K562 (cell line): ENCODE results near the gene FHIT. TPM values are rescaled to one million over a fixed set of nuclear protein-coding genes. Genes with fewer than 3 reads are reported as not detected.

Source experiments
- ATAC-seq: fragments of 200-7000 bp; cut with Tn5 transposase; 3 replicates; pipeline ENCODE4 v1.9.1; 2020; ENCODE audit warnings: moderate library complexity
- BruUV-seq: library from RNA; stranded (reverse); fragments of 400-500 nt; replicated peaks from 2 replicates; lab custom pipeline; 2021; lab: Mats Ljungman, UMichigan
- CTCF ChIA-PET: fragments of 300-600 bp; formaldehyde crosslinking; extraction: SDS; loops from one replicate; lab custom pipeline; 2021; ENCODE audit warnings: low intra/inter-chr PET ratio; lab: Yijun Ruan, JAX
- POLR2A ChIA-PET: fragments of 300-600, 350-650 bp; sonication (Branson Sonifier 250); formaldehyde crosslinking; extraction: SDS; loops from one replicate; lab custom pipeline; 2021; ENCODE audit warnings: antibody characterized with exemption, inconsistent platforms; lab: Yijun Ruan, JAX
- DNase-seq, 4 experiments: peaks; one replicate each; pipeline versions ENCODE4 v3.0.0 to v3.0.0-alpha.2; 2011 to 2018; ENCODE audit warnings: low spot score in 3 of 4, mixed read lengths in 3 of 4; ENCODE audit errors: extremely low read depth in 1 of 4
- FAIRE-seq: peaks from 2 replicates; lab custom pipeline; 2011; peaks lifted over from hg19 to GRCh38; lab: Jason Lieb, UNC
- H2AFZ ChIP-seq: 2 replicates; pipeline ENCODE4 v1.6.0; 2011; ENCODE audit warnings: low read depth, low read length, control low read depth, inconsistent platforms
- H3K27ac ChIP-seq: fragments of 200-600 bp; 3 replicates; pipeline ENCODE4 v1.8.0; 2011; ENCODE audit warnings: low read depth, mild to moderate bottlenecking, control low read depth, inconsistent platforms, low read length, moderate library complexity, mixed read lengths; ENCODE audit errors: extremely low read depth
- H3K27me3 ChIP-seq, 2 experiments: fragments of 300-600 bp in 1 of 2; 2 replicates in 1 of 2; 3 replicates in 1 of 2; pipeline versions ENCODE4 v1.6.0 to v1.8.0; 2011; ENCODE audit warnings: inconsistent platforms in 2 of 2, low read length in 2 of 2, mild to moderate bottlenecking in 1 of 2, mixed read lengths in 1 of 2, moderate library complexity in 1 of 2; ENCODE audit not compliant: control insufficient read depth in 2 of 2, insufficient read depth in 2 of 2
- H3K36me3 ChIP-seq: fragments of 300-600 bp; 3 replicates; pipeline ENCODE4 v1.8.0; 2011; ENCODE audit warnings: mild to moderate bottlenecking, low read length, inconsistent platforms; ENCODE audit not compliant: control insufficient read depth, insufficient read depth
- H3K4me1 ChIP-seq, 2 experiments: fragments of 200-600 bp in 1 of 2; replicated peaks in 1 of 2; 2 replicates in 1 of 2; 3 replicates in 1 of 2; pipeline versions ENCODE4 v1.5.1 to v1.8.0; 2011; ENCODE audit warnings: inconsistent platforms in 2 of 2, low read length in 2 of 2, mild to moderate bottlenecking in 1 of 2, mixed read lengths in 1 of 2, moderate library complexity in 1 of 2; ENCODE audit not compliant: control insufficient read depth in 2 of 2, insufficient read depth in 2 of 2
- H3K4me2 ChIP-seq: 2 replicates; pipeline ENCODE4 v1.6.1; 2011; ENCODE audit warnings: low read length, control low read depth, inconsistent platforms, mixed read lengths; ENCODE audit not compliant: insufficient read depth
- H3K4me3 ChIP-seq: fragments of 200-600 bp; sonication (generic), shearing (Covaris generic); 2 replicates; pipeline ENCODE4 v1.5.1; 2016; ENCODE audit warnings: control low read depth, inconsistent platforms
- H3K79me2 ChIP-seq: fragments of 200-600 bp; 3 replicates; pipeline ENCODE4 v1.8.0; 2011; ENCODE audit warnings: low read length, inconsistent platforms; ENCODE audit not compliant: control insufficient read depth, insufficient read depth
- H3K9ac ChIP-seq, 2 experiments: 2 replicates each; pipeline versions ENCODE4 v1.6.0 to v1.6.1; 2011; ENCODE audit warnings: low read depth in 2 of 2, low read length in 2 of 2, control low read depth in 1 of 2, inconsistent platforms in 1 of 2, mild to moderate bottlenecking in 1 of 2, mixed read lengths in 1 of 2; ENCODE audit not compliant: insufficient read depth in 1 of 2
- H3K9me1 ChIP-seq: one replicate; pipeline ENCODE4 v1.6.0; 2011; ENCODE audit warnings: inconsistent platforms, mild to moderate bottlenecking, low read length, moderate library complexity; ENCODE audit not compliant: control insufficient read depth, insufficient read depth
- H3K9me3 ChIP-seq: replicated peaks from 2 replicates; pipeline ENCODE4 v1.5.1; 2011; ENCODE audit warnings: low read depth, low read length, inconsistent platforms; ENCODE audit not compliant: control insufficient read depth, insufficient read depth
- H4K20me1 ChIP-seq: replicated peaks from 2 replicates; pipeline ENCODE4 v1.6.1; 2011; ENCODE audit warnings: low read length, inconsistent platforms, mixed read lengths; ENCODE audit not compliant: control insufficient read depth, insufficient read depth
- EP300 ChIP-seq: IDR thresholded peaks from 2 replicates; pipeline ENCODE4 v1.6.1; 2012; ENCODE audit warnings: low read length, improper control_type of control experiment
- POLR2AphosphoS5 ChIP-seq: IDR thresholded peaks from 2 replicates; pipeline ENCODE4 v1.6.1; 2011; ENCODE audit warnings: mild to moderate bottlenecking, low read depth, low read length, moderate library complexity; ENCODE audit not compliant: control insufficient read depth, insufficient read depth
- STAG1 ChIP-seq: sonication (generic); formaldehyde crosslinking; IDR thresholded peaks from 2 replicates; pipeline ENCODE4 v1.5.0; 2020; ENCODE audit warnings: missing genetic modification reagents, borderline replicate concordance
- ZFP30 ChIP-seq: fragments of 250-450 bp; sonication (Bioruptor Pico); IDR thresholded peaks from 2 replicates; pipeline ENCODE4 v1.8.0; 2022; ENCODE audit warnings: moderate library complexity, mild to moderate bottlenecking, inconsistent platforms, borderline replicate concordance
- ZNF324 ChIP-seq: fragments of 250-450 bp; sonication (Bioruptor Pico); IDR thresholded peaks from 2 replicates; pipeline ENCODE4 v1.4.0; 2020; ENCODE audit warnings: mild to moderate bottlenecking
- WGBS: fragments of 100-300 bp; shearing (Covaris generic); methylation state at CpG from one replicate; pipeline ENCODE4 v1.1.6; 2016; ENCODE audit warnings: low coverage, mixed read lengths; ENCODE audit not compliant: insufficient coverage; ENCODE audit errors: missing lambda C conversion rate; 5-methylcytosine and 5-hydroxymethylcytosine counted together
- in situ Hi-C: fragments of 300-500 bp; cut with MboI; formaldehyde crosslinking; loops from 4 replicates; pipeline ENCODE4 v1.15.0; 2018; ENCODE audit warnings: inconsistent platforms, mixed read lengths
- intact Hi-C: fragments of 100-400 bp; cut with micrococcal nuclease; formaldehyde crosslinking; loops from 2 replicates; pipeline ENCODE4 v1.14.2; 2022
- polyA plus RNA-seq, 8 experiments: library from polyadenylated mRNA; depleted of rRNA in 4 of 8; stranded (reverse) in 5 of 8; unstranded in 3 of 8; fragments of >200 nt; fragmentation: Nextera tagmentation in 2 of 8; fragmentation: Illumina TruSeq in 1 of 8; extraction: Ambion mirVana in 2 of 8; extraction: Trizol in 1 of 8; gene quantifications; 2 replicates each; pipeline versions ENCODE4 v1.2.1 to v1.2.3, GENCODE V29; 2011 to 2014; ENCODE audit warnings: inconsistent platforms in 1 of 8, missing spikeins in 1 of 8
- total RNA-seq, 7 experiments: library from RNA; depleted of rRNA in 6 of 7; stranded (reverse); fragments of >200 nt in 6 of 7; fragmentation: Illumina TruSeq in 2 of 7; extraction: Trizol in 2 of 7; gene quantifications; 2 replicates each; pipeline versions ENCODE4 v1.2.1 to v1.2.3, GENCODE V29; 2011 to 2021; ENCODE audit warnings: low replicate concordance in 1 of 7
- TF ChIP-seq, protein P1 (sequence below): fragments of 450-650 bp; IDR thresholded peaks from 2 replicates; pipeline ENCODE4 v1.7.0; 2016; ENCODE audit warnings: borderline replicate concordance
- TF ChIP-seq, protein P2 (sequence below): fragments of 450-650 bp; formaldehyde crosslinking; IDR thresholded peaks from 2 replicates; pipeline ENCODE4 v1.4.0; 2022; ENCODE audit warnings: mild to moderate bottlenecking, moderate library complexity
- TF ChIP-seq, protein P3 (sequence below): sonication (generic); formaldehyde crosslinking; IDR thresholded peaks from 2 replicates; pipeline ENCODE4 v1.8.1; 2023; ENCODE audit warnings: mild to moderate bottlenecking, missing genetic modification reagents
- TF ChIP-seq, protein P4 (sequence below): fragments of 450-650 bp; IDR thresholded peaks from 2 replicates; pipeline ENCODE4 v1.6.1; 2017; ENCODE audit warnings: antibody characterized with exemption, mild to moderate bottlenecking
- TF ChIP-seq, protein P5 (sequence below): fragments of 250-450 bp; sonication (Bioruptor Pico); IDR thresholded peaks from 2 replicates; pipeline ENCODE4 v1.9.0; 2021; ENCODE audit warnings: mild to moderate bottlenecking

FHIT gene
- total and polyA plus RNA-seq, 9 of the 15 experiments (the other 6 are each of a cell fraction or from before 2014, with no cell fraction given) = 1.7 to 9.1 (median 4.3) TPM

DNA sequence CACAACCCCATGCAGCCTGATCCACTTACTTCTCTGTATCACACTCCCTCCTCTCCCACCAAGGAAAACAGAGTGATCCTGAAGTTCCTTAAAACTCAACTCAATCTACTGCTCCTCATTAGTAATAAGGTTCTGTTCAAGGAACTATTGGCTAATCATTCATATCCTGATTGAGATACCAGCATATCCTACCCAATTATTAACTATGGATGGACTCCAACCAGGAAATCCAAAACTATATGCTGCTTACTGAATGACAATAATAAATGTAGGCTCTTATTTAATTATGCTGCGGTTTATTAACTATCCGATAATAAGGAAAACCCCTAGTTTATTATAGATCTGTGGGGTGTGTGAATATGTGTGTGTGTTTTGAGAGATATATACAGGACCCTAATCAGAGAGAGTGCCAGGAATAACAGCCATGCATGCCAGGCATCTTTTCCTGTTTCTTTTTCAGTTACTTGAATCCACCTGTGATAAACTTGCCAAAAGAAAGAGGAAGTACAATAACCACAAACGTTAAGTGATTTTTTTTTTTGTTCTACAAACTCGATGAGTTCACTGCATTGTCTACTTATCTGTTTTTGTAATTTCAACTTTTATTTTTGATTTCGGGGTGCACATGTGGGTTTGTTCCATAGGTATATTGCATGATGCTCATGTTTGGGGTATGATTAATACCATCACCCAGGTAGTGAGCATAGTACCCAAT lies 1169.7 kb downstream of the FHIT start:
- no peaks in the 10 kb centered on the region for H3K36me3 ChIP-seq
- no peaks in the 10 kb centered on the region for H3K79me2 ChIP-seq
- intact Hi-C loops (no loop called here), in situ Hi-C loops (no loop called here)
- H4K20me1 ChIP-seq = no peaks in the 10 kb centered on the region
- FAIRE-seq (no peak), ATAC-seq (no peak), DNase-seq (no peak)
- no peak overlapping the region for H2AFZ ChIP-seq
- H3K4me2 ChIP-seq = no peak overlapping the region
- CTCF ChIA-PET = no interaction called here
- POLR2A ChIA-PET = no interaction called here
- no peak overlapping the region for H3K9ac ChIP-seq
- no peaks in the 10 kb centered on the region for H3K27me3 ChIP-seq
- H3K9me3 ChIP-seq = no peaks in the 10 kb centered on the region
- H3K4me1 ChIP-seq = no peaks in the 10 kb centered on the region; a peak in 2 of 5 replicates
- no peaks in the 10 kb centered on the region for H3K9me1 ChIP-seq
- WGBS = 40% methylated on average over 2 of the region's 5 CpGs
- no peak overlapping the region for H3K27ac ChIP-seq
- H3K4me3 ChIP-seq = no peak overlapping the region
- TF ChIP-seq, protein P1, sequence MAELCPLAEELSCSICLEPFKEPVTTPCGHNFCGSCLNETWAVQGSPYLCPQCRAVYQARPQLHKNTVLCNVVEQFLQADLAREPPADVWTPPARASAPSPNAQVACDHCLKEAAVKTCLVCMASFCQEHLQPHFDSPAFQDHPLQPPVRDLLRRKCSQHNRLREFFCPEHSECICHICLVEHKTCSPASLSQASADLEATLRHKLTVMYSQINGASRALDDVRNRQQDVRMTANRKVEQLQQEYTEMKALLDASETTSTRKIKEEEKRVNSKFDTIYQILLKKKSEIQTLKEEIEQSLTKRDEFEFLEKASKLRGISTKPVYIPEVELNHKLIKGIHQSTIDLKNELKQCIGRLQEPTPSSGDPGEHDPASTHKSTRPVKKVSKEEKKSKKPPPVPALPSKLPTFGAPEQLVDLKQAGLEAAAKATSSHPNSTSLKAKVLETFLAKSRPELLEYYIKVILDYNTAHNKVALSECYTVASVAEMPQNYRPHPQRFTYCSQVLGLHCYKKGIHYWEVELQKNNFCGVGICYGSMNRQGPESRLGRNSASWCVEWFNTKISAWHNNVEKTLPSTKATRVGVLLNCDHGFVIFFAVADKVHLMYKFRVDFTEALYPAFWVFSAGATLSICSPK = no peak
- TF ChIP-seq, protein P2, sequence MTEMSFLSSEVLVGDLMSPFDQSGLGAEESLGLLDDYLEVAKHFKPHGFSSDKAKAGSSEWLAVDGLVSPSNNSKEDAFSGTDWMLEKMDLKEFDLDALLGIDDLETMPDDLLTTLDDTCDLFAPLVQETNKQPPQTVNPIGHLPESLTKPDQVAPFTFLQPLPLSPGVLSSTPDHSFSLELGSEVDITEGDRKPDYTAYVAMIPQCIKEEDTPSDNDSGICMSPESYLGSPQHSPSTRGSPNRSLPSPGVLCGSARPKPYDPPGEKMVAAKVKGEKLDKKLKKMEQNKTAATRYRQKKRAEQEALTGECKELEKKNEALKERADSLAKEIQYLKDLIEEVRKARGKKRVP (CRISPR knock-in tag) = no peak
- TF ChIP-seq POLR2AphosphoS5 = no peak
- no peak for TF ChIP-seq ZFP30 (CRISPR knock-in tag)
- TF ChIP-seq, protein P3, sequence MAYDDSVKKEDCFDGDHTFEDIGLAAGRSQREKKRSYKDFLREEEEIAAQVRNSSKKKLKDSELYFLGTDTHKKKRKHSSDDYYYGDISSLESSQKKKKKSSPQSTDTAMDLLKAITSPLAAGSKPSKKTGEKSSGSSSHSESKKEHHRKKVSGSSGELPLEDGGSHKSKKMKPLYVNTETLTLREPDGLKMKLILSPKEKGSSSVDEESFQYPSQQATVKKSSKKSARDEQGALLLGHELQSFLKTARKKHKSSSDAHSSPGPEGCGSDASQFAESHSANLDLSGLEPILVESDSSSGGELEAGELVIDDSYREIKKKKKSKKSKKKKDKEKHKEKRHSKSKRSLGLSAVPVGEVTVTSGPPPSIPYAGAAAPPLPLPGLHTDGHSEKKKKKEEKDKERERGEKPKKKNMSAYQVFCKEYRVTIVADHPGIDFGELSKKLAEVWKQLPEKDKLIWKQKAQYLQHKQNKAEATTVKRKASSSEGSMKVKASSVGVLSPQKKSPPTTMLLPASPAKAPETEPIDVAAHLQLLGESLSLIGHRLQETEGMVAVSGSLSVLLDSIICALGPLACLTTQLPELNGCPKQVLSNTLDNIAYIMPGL = no peak
- no peak for TF ChIP-seq ZNF324 (CRISPR knock-in tag)
- TF ChIP-seq STAG1 (CRISPR knock-in tag) = no peak
- no peak for TF ChIP-seq EP300
- TF ChIP-seq, protein P4, sequence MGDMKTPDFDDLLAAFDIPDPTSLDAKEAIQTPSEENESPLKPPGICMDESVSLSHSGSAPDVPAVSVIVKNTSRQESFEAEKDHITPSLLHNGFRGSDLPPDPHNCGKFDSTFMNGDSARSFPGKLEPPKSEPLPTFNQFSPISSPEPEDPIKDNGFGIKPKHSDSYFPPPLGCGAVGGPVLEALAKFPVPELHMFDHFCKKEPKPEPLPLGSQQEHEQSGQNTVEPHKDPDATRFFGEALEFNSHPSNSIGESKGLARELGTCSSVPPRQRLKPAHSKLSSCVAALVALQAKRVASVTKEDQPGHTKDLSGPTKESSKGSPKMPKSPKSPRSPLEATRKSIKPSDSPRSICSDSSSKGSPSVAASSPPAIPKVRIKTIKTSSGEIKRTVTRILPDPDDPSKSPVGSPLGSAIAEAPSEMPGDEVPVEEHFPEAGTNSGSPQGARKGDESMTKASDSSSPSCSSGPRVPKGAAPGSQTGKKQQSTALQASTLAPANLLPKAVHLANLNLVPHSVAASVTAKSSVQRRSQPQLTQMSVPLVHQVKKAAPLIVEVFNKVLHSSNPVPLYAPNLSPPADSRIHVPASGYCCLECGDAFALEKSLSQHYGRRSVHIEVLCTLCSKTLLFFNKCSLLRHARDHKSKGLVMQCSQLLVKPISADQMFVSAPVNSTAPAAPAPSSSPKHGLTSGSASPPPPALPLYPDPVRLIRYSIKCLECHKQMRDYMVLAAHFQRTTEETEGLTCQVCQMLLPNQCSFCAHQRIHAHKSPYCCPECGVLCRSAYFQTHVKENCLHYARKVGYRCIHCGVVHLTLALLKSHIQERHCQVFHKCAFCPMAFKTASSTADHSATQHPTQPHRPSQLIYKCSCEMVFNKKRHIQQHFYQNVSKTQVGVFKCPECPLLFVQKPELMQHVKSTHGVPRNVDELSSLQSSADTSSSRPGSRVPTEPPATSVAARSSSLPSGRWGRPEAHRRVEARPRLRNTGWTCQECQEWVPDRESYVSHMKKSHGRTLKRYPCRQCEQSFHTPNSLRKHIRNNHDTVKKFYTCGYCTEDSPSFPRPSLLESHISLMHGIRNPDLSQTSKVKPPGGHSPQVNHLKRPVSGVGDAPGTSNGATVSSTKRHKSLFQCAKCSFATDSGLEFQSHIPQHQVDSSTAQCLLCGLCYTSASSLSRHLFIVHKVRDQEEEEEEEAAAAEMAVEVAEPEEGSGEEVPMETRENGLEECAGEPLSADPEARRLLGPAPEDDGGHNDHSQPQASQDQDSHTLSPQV = no peak
- TF ChIP-seq, protein P5, sequence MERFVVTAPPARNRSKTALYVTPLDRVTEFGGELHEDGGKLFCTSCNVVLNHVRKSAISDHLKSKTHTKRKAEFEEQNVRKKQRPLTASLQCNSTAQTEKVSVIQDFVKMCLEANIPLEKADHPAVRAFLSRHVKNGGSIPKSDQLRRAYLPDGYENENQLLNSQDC (CRISPR knock-in tag) = no peak
- no TSS peak for BruUV-seq
